HCT116 (cell line): Measurements from ENCODE around the gene C1QL4. TPM values are rescaled to one million over a fixed set of nuclear protein-coding genes. Genes with fewer than 3 reads are reported as not detected.
"Not testable (repeated sequence)": the region's sequence is repeated elsewhere in the genome, so short reads cannot be mapped to it uniquely, and the experiment has no call there.

Experiments
- ATAC-seq: fragments of 200-7000 bp; cut with Tn5 transposase; 2 replicates; pipeline ENCODE4 v1.9.1; 2020; ENCODE audit warnings: mild to moderate bottlenecking, moderate library complexity
- BruUV-seq: library from RNA; stranded (reverse); fragments of 400-500 nt; replicated peaks from 2 replicates; lab custom pipeline; 2021; lab: Mats Ljungman, UMichigan
- CTCF ChIA-PET: fragments of 300-600 bp; sonication (Branson Sonifier 250); formaldehyde crosslinking; loops from one replicate; lab custom pipeline; 2021; ENCODE audit warnings: antibody characterized with exemption; lab: Charles Lee
- POLR2A ChIA-PET: fragments of 300-600, 350-600 bp; sonication (Branson Sonifier 250); formaldehyde crosslinking; loops from one replicate; lab custom pipeline; 2021; ENCODE audit warnings: antibody characterized with exemption; lab: Charles Lee
- RAD21 ChIA-PET, 2 experiments: fragments of 300-600 bp; sonication (Branson Sonifier 250); formaldehyde crosslinking; loops; one replicate each; lab custom pipeline; 2023; ENCODE audit warnings: low total read pairs in 2 of 2; ENCODE audit not compliant: uncharacterized antibody in 2 of 2, unreplicated experiment in 2 of 2, low non-redundant PET in 1 of 2; lab: Charles Lee
- DNase-seq: peaks from one replicate; pipeline ENCODE4 v3.0.0-alpha.2; 2010; ENCODE audit warnings: low read depth, low spot score
- H2AFZ ChIP-seq: fragments of 200-600 bp; shearing (Covaris generic), sonication (generic); 2 replicates; pipeline ENCODE4 v1.6.1; 2017; ENCODE audit warnings: low read depth, mixed run types, mixed read lengths, antibody characterized with exemption, low read length; ENCODE audit not compliant: poor library complexity, severe bottlenecking
- H3K27ac ChIP-seq: 2 replicates; pipeline ENCODE4 v1.5.1; 2012; ENCODE audit warnings: low read depth, low read length
- H3K27me3 ChIP-seq: fragments of 200-600 bp; sonication (generic); 2 replicates; pipeline ENCODE4 v1.6.1; 2016; ENCODE audit warnings: mixed run types, low read length, mixed read lengths; ENCODE audit not compliant: insufficient read depth
- H3K36me3 ChIP-seq, 2 experiments: fragments of 200-500 bp in 1 of 2; fragments of 200-600 bp in 1 of 2; sonication (Bioruptor generic) in 1 of 2; sonication (generic) in 1 of 2; 2 replicates each; pipeline versions ENCODE4 v1.5.1 to v1.6.1; 2014 to 2016; ENCODE audit warnings: low read length in 2 of 2, inconsistent platforms in 1 of 2, mixed read lengths in 1 of 2, mixed run types in 1 of 2; ENCODE audit not compliant: insufficient read depth in 2 of 2, control insufficient read depth in 1 of 2
- H3K4me1 ChIP-seq, 2 experiments: fragments of 200-600 bp in 1 of 2; sonication (generic) in 1 of 2; 2 replicates each; pipeline versions ENCODE4 v1.5.1 to v1.6.1; 2012 to 2017; ENCODE audit warnings: low read length in 2 of 2, inconsistent platforms in 1 of 2, mild to moderate bottlenecking in 1 of 2, mixed read lengths in 1 of 2, mixed run types in 1 of 2, moderate library complexity in 1 of 2; ENCODE audit not compliant: insufficient read depth in 2 of 2, control insufficient read depth in 1 of 2
- H3K4me2 ChIP-seq: fragments of 200-600 bp; sonication (generic); 2 replicates; pipeline ENCODE4 v1.6.1; 2017; ENCODE audit warnings: mixed run types, low read length, mixed read lengths
- H3K4me3 ChIP-seq, 2 experiments: fragments of 200-600 bp in 1 of 2; sonication (generic) in 1 of 2; replicated peaks in 1 of 2; 2 replicates each; pipeline ENCODE4 v1.5.1; 2011 to 2016; ENCODE audit warnings: low read length in 2 of 2, control low read depth in 1 of 2, low read depth in 1 of 2, mild to moderate bottlenecking in 1 of 2, mixed read lengths in 1 of 2, mixed run types in 1 of 2
- H3K79me2 ChIP-seq: fragments of 200-600 bp; sonication (generic); 2 replicates; pipeline ENCODE4 v1.6.1; 2017; ENCODE audit warnings: mild to moderate bottlenecking, mixed run types, low read length, moderate library complexity, mixed read lengths; ENCODE audit not compliant: insufficient read depth
- H3K9ac ChIP-seq: fragments of 200-600 bp; sonication (generic); 2 replicates; pipeline ENCODE4 v1.6.1; 2016; ENCODE audit warnings: low read length, mixed read lengths
- H3K9me2 ChIP-seq: fragments of 200-600 bp; sonication (generic), shearing (Covaris generic); 2 replicates; pipeline ENCODE4 v1.6.1; 2017; ENCODE audit warnings: mixed run types, mild to moderate bottlenecking, moderate library complexity; ENCODE audit not compliant: insufficient read depth
- H3K9me3 ChIP-seq, 2 experiments: fragments of 200-500 bp in 1 of 2; fragments of 200-600 bp in 1 of 2; sonication (Bioruptor generic) in 1 of 2; sonication (generic) in 1 of 2; 2 replicates each; pipeline ENCODE4 v1.6.1; 2014 to 2017; ENCODE audit warnings: low read length in 2 of 2, mixed read lengths in 2 of 2, inconsistent platforms in 1 of 2, low read depth in 1 of 2, mild to moderate bottlenecking in 1 of 2, mixed run types in 1 of 2, moderate library complexity in 1 of 2; ENCODE audit not compliant: control insufficient read depth in 1 of 2, insufficient read depth in 1 of 2
- H4K20me1 ChIP-seq: fragments of 200-600 bp; sonication (generic), shearing (Covaris generic); 2 replicates; pipeline ENCODE4 v1.6.1; 2017; ENCODE audit warnings: mixed run types, mild to moderate bottlenecking, moderate library complexity; ENCODE audit not compliant: insufficient read depth
- ATF3 ChIP-seq: IDR thresholded peaks from 2 replicates; pipeline ENCODE4 v1.6.1; 2012
- CTCF ChIP-seq, 3 experiments: fragments of 200-600 bp in 1 of 3; sonication (generic) in 1 of 3; IDR thresholded peaks in 2 of 3; conservative IDR thresholded peaks in 1 of 3; 2 replicates each; pipeline ENCODE4 v1.5.1; 2012 to 2017; ENCODE audit warnings: low read depth in 2 of 3, low read length in 2 of 3, antibody characterized with exemption in 1 of 3, borderline replicate concordance in 1 of 3, control low read depth in 1 of 3, mild to moderate bottlenecking in 1 of 3, mixed read lengths in 1 of 3, mixed run types in 1 of 3, moderate library complexity in 1 of 3; ENCODE audit not compliant: insufficient read depth in 1 of 3
- EGR1 ChIP-seq: IDR thresholded peaks from 2 replicates; pipeline ENCODE4 v1.6.1; 2012; ENCODE audit warnings: low read depth
- EZH2 ChIP-seq: fragments of 200-600 bp; sonication (generic); IDR thresholded peaks from 2 replicates; pipeline ENCODE4 v1.6.1; 2017; ENCODE audit warnings: antibody characterized with exemption, mixed run types
- JUND ChIP-seq: IDR thresholded peaks from 2 replicates; pipeline ENCODE4 v1.6.1; 2012
- MAX ChIP-seq: IDR thresholded peaks from 2 replicates; pipeline ENCODE4 v1.6.1; 2012
- POLR2A ChIP-seq: IDR thresholded peaks from 2 replicates; pipeline ENCODE4 v1.7.0; 2011; ENCODE audit warnings: borderline replicate concordance; ENCODE audit not compliant: insufficient read depth, insufficient read length; ENCODE audit errors: extremely low read depth
- RAD21 ChIP-seq: IDR thresholded peaks from 2 replicates; pipeline ENCODE4 v1.6.1; 2012; ENCODE audit warnings: low read depth, mild to moderate bottlenecking
- REST ChIP-seq: IDR thresholded peaks from 2 replicates; pipeline ENCODE4 v1.6.1; 2012; ENCODE audit warnings: low read depth
- SIN3A ChIP-seq: IDR thresholded peaks from 2 replicates; pipeline ENCODE4 v1.6.1; 2012; ENCODE audit warnings: low read depth
- SP1 ChIP-seq: IDR thresholded peaks from 2 replicates; pipeline ENCODE4 v1.6.1; 2012; ENCODE audit warnings: low read depth
- SRF ChIP-seq: IDR thresholded peaks from 2 replicates; pipeline ENCODE4 v1.6.1; 2012; ENCODE audit warnings: low read depth
- TCF7L2 ChIP-seq: IDR thresholded peaks from 2 replicates; pipeline ENCODE4 v1.7.0; 2011; ENCODE audit warnings: borderline replicate concordance, inconsistent platforms; ENCODE audit not compliant: insufficient read depth, insufficient read length; ENCODE audit errors: extremely low read depth
- YY1 ChIP-seq: IDR thresholded peaks from 2 replicates; pipeline ENCODE4 v1.6.1; 2011; ENCODE audit warnings: low read length, low read depth, moderate library complexity, mild to moderate bottlenecking; ENCODE audit not compliant: insufficient replicate concordance; ENCODE audit errors: extremely low read depth
- ZFX ChIP-seq: fragments of 450-650 bp; IDR thresholded peaks from 2 replicates; pipeline ENCODE4 v1.6.1; 2017
- ZNF274 ChIP-seq: fragments of 200-500 bp; sonication (Bioruptor generic); IDR thresholded peaks from 2 replicates; pipeline ENCODE4 v1.6.1; 2014; ENCODE audit warnings: mild to moderate bottlenecking, low read depth, low read length, inconsistent platforms
- intact Hi-C: fragments of 100-400 bp; cut with micrococcal nuclease; formaldehyde crosslinking; loops from 2 replicates; pipeline ENCODE4 v1.10.0; 2022
- total RNA-seq: library from RNA; stranded (reverse); gene quantifications from one replicate; pipeline ENCODE4 v1.2.1, GENCODE V29; 2021; ENCODE audit not compliant: unreplicated experiment

Gene C1QL4
- total RNA-seq, 1 experiment from 2014 or later: 8.1 TPM

- no peak for ATAC-seq
- no TSS peak for BruUV-seq
- Histone ChIP-seq H4K20me1 (no peaks in the 10 kb centered on the region), H2AFZ (no peak overlapping the region), H3K9me3 (no peaks in the 10 kb centered on the region), H3K4me3 (no peak overlapping the region), H3K27ac (no peak overlapping the region), H3K9ac (no peak overlapping the region), H3K4me2 (no peak overlapping the region), H3K4me1 (peaks cover 8 to 10% of the 10 kb centered on the region in 2 experiments; a peak in 3 of 4 replicates), H3K36me3 (no peaks in the 10 kb centered on the region), H3K9me2 (no peaks in the 10 kb centered on the region), H3K79me2 (no peaks in the 10 kb centered on the region), H3K27me3 (no peaks in the 10 kb centered on the region)
- ChIA-PET RAD21 (no interaction called here), CTCF (interaction anchor here (0.7 to 1.0 kb wide), 2 partner anchors 27 to 266 kb away, joined by 3 read pairs; no protein-coding TSS in a partner anchor), POLR2A (no interaction called here)
- TF ChIP-seq CTCF (IDR thresholded peaks at IDR 0.05 in 2 of 3, conservative IDR thresholded peaks at IDR 0.05 in 1 of 3; ENCODE audit: borderline replicate concordance in 1 of 3, insufficient read depth in 1 of 3, low read depth in 2 of 3, low read length in 2 of 3): no peak
- no peak for TF ChIP-seq ZNF274
- no peak for TF ChIP-seq ATF3
- TF ChIP-seq EGR1: no peak
- no peak for TF ChIP-seq MAX
- TF ChIP-seq EZH2: no peak
- no peak for TF ChIP-seq SRF
- TF ChIP-seq SP1: no peak
- no peak for TF ChIP-seq YY1
- no peak for TF ChIP-seq SIN3A
- TF ChIP-seq REST: no peak
- TF ChIP-seq POLR2A: no peak
- TF ChIP-seq RAD21: no peak
- TF ChIP-seq JUND: no peak
- TF ChIP-seq TCF7L2: no peak
- TF ChIP-seq ZFX: no peak
- intact Hi-C loops: no loop called here
- no peak for DNase-seq
Measured at GRCh38 chr12:49314811-49315210, 22.2 kb downstream of the C1QL4 start.

- H3K27ac ChIP-seq, RAD21 ChIA-PET, H3K9ac ChIP-seq, POLR2A ChIA-PET, intact Hi-C loops, H3K4me2 ChIP-seq, H3K9me2 ChIP-seq, BruUV-seq, H4K20me1 ChIP-seq, H3K9me3 ChIP-seq, CTCF ChIA-PET, H2AFZ ChIP-seq, H3K36me3 ChIP-seq, DNase-seq, H3K27me3 ChIP-seq, H3K79me2 ChIP-seq, H3K4me3 ChIP-seq, ATAC-seq, H3K4me1 ChIP-seq: not testable (repeated sequence)
Measured at GRCh38 chr12:49310451-49311000, 26.5 kb downstream of the C1QL4 start.
